ENCODE measurements around the gene MEFV. TPM values are rescaled to one million over a fixed set of nuclear protein-coding genes. Genes with fewer than 3 reads are reported as not detected.
A peak's percentile ranks its signal among the peaks of the same experiment; 100 is the strongest.

Gene MEFV
- total and polyA plus RNA-seq, 9 donors: 0.11 to 0.84 (median 0.46) TPM

GRCh38 chr16:3264137-3265036 lies 8.0 kb upstream of the MEFV start:
- H3K9me3 ChIP-seq: no peaks in the 10 kb centered on the region
- intact Hi-C loops (cut with DNase I): no loop called here
- peak overlapping the region; percentile 93 to 94 for H3K27ac ChIP-seq
- TF ChIP-seq POLR2A (IDR thresholded peaks at IDR 0.05) (peak; percentile 88), EP300 (IDR thresholded peaks at IDR 0.05) (no peak), CTCF (IDR thresholded peaks at IDR 0.05) (peak in 2 of 3 donors; percentile 25 to 26)
- peak; percentile 97 to 99 (median 98) for DNase-seq
- H3K4me3 ChIP-seq: peak overlapping the region; percentile 95
- no peaks in the 10 kb centered on the region for H3K27me3 ChIP-seq
- 1 to 3% (median 2%) methylated on average over 76 to 77 of the region's 77 CpGs for WGBS, 3 donors
- H3K4me1 ChIP-seq (ENCODE audit: insufficient read depth): no peaks in the 10 kb centered on the region
- H3K36me3 ChIP-seq: no peaks in the 10 kb centered on the region

GRCh38 chr16:3262517-3262916 lies 6.1 kb upstream of the MEFV start:
- Histone ChIP-seq H3K36me3 (no peaks in the 10 kb centered on the region), H3K9me3 (no peaks in the 10 kb centered on the region), H3K27me3 (no peaks in the 10 kb centered on the region), H3K27ac (no peak overlapping the region), H3K4me1 (ENCODE audit: insufficient read depth) (no peaks in the 10 kb centered on the region), H3K4me3 (no peak overlapping the region)
- no peak for DNase-seq
- TF ChIP-seq EP300 (IDR thresholded peaks at IDR 0.05): no peak
- TF ChIP-seq CTCF (IDR thresholded peaks at IDR 0.05): no peak
- TF ChIP-seq POLR2A (IDR thresholded peaks at IDR 0.05): no peak
- intact Hi-C loops (cut with DNase I): no loop called here
- 89 to 90% (median 89%) methylated on average over 4 of the region's 4 CpGs for WGBS, 3 donors

DNA sequence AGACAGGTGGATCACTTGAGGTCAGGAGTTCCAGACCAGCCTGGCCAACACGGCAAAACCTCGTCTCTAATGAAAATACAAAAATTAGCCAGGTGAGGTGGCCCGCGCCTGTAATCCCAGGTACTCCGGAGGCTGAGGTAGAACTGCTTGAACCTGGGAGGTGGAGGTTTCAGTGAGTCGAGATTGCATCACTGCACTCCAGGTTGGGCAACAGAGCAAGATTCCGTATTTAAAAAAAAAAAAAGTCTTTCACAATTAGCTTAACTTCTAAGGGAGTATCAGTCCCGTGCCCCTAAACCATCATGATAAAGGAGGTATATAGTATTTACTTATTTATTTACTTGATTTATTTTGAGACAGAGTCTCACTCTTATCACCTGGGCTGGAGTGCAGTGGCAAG lies 3.4 kb upstream of the MEFV start:
- intact Hi-C loops (cut with DNase I): no loop called here
- Histone ChIP-seq H3K27me3 (no peaks in the 10 kb centered on the region), H3K4me3 (no peak overlapping the region), H3K36me3 (no peaks in the 10 kb centered on the region), H3K9me3 (no peaks in the 10 kb centered on the region), H3K27ac (no peak overlapping the region), H3K4me1 (ENCODE audit: insufficient read depth) (no peaks in the 10 kb centered on the region)
- TF ChIP-seq CTCF (IDR thresholded peaks at IDR 0.05) (no peak), EP300 (IDR thresholded peaks at IDR 0.05) (no peak), POLR2A (IDR thresholded peaks at IDR 0.05) (no peak)
- WGBS, 3 donors: 81 to 91% (median 84%) methylated on average over 8 of the region's 8 CpGs
- DNase-seq: no peak

DNA sequence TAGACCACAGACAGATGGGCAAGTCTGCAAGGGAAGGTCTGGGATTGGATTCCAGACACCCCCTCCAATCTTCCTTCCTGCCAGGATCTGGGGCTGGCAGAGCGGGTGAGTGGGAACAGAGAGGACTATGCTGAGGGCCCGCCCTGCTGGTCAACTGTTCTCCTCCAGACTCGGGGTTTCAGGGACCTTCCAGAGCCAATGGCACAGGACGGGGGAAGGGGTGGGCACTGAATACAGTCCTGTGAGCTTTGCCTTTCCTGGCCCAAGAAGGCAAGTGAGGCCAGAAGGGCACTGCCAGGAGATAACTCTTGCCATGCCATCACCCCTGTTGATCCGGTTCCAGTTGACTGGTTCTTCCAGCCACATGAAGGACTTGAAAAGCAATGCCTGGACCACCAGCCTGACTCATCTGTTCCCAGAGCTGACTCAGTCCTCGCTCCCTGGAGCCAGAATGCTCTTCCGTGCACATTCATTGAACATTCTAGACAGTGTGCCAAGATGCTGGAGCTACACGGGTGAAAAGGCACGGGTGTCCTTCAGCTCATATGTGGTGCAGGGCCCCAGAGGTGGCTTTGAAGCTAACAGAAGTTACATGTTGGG lies 533 bp upstream of the MEFV start:
- no peak for TF ChIP-seq POLR2A (IDR thresholded peaks at IDR 0.05)
- TF ChIP-seq EP300 (IDR thresholded peaks at IDR 0.05): no peak
- TF ChIP-seq CTCF (IDR thresholded peaks at IDR 0.05): no peak
- Histone ChIP-seq H3K27ac (no peak overlapping the region), H3K27me3 (no peaks in the 10 kb centered on the region), H3K4me3 (no peak overlapping the region), H3K4me1 (ENCODE audit: insufficient read depth) (no peaks in the 10 kb centered on the region), H3K36me3 (no peaks in the 10 kb centered on the region), H3K9me3 (no peaks in the 10 kb centered on the region)
- intact Hi-C loops (cut with DNase I): no loop called here
- 72 to 75% (median 72%) methylated on average over 9 of the region's 9 CpGs for WGBS, 3 donors
- DNase-seq: no peak
